HepG2 (cell line): ENCODE measurements around the gene AGAP3. TPM values are rescaled to one million over a fixed set of nuclear protein-coding genes. Genes with fewer than 3 reads are reported as not detected.

ENCODE experiments used
- ARID4A ChIP-seq: sonication (generic); formaldehyde crosslinking; IDR thresholded peaks from 2 replicates; pipeline ENCODE4 v1.5.0; 2020; ENCODE audit warnings: mild to moderate bottlenecking, missing genetic modification reagents, borderline replicate concordance
- ARID5B ChIP-seq: IDR thresholded peaks from 2 replicates; pipeline ENCODE4 v1.4.0; 2020; ENCODE audit warnings: mild to moderate bottlenecking, missing genetic modification reagents
- HMGXB4 ChIP-seq, 2 experiments: sonication (generic) in 1 of 2; formaldehyde crosslinking in 1 of 2; IDR thresholded peaks; 2 replicates each; pipeline versions ENCODE4 v1.4.0 to v1.6.1; 2018 to 2020; ENCODE audit warnings: missing genetic modification reagents in 2 of 2, borderline replicate concordance in 1 of 2, low read depth in 1 of 2, mild to moderate bottlenecking in 1 of 2, missing biosample characterization in 1 of 2
- MLXIP ChIP-seq: sonication (generic); formaldehyde crosslinking; IDR thresholded peaks from 2 replicates; pipeline ENCODE4 v1.9.0; 2021; ENCODE audit warnings: missing genetic modification reagents, borderline replicate concordance
- SAP130 ChIP-seq: IDR thresholded peaks from 2 replicates; pipeline ENCODE4 v1.6.1; 2016; ENCODE audit warnings: low read depth
- STAG1 ChIP-seq: sonication (generic); formaldehyde crosslinking; IDR thresholded peaks from 2 replicates; pipeline ENCODE4 v1.4.0; 2020; ENCODE audit warnings: missing genetic modification reagents
- YY1 ChIP-seq: IDR thresholded peaks from 2 replicates; pipeline ENCODE4 v1.6.1; 2011; ENCODE audit warnings: low read length, low read depth, moderate library complexity, mild to moderate bottlenecking; ENCODE audit not compliant: insufficient read depth, insufficient replicate concordance
- ZBTB4 ChIP-seq: sonication (generic); formaldehyde crosslinking; IDR thresholded peaks from 2 replicates; pipeline ENCODE4 v1.4.0; 2020; ENCODE audit warnings: missing genetic modification reagents, mild to moderate bottlenecking, borderline replicate concordance
- ZNF580 ChIP-seq: IDR thresholded peaks from 2 replicates; pipeline ENCODE4 v1.6.1; 2016; ENCODE audit warnings: low read depth, borderline replicate concordance
- polyA plus RNA-seq, 8 experiments: library from polyadenylated mRNA; depleted of rRNA in 3 of 8; stranded (reverse) in 7 of 8; unstranded in 1 of 8; fragments of >200 nt; fragmentation: Illumina TruSeq in 4 of 8; extraction: Trizol in 4 of 8; gene quantifications; 2 replicates each; pipeline versions ENCODE4 v1.2.1 to v1.2.3, GENCODE V29; 2011 to 2016; ENCODE audit warnings: low read depth in 4 of 8, missing spikeins in 1 of 8, mixed read lengths in 1 of 8; ENCODE audit not compliant: insufficient read depth in 1 of 8
- total RNA-seq, 5 experiments: library from RNA; depleted of rRNA; stranded (reverse); fragments of >200 nt; fragmentation: Illumina TruSeq; extraction: Trizol; gene quantifications; 2 replicates each; pipeline ENCODE4 v1.2.3, GENCODE V29; 2016; ENCODE audit warnings: low read depth in 1 of 5

Gene AGAP3
- total and polyA plus RNA-seq, 2 of the 13 experiments (the other 11 are each of a cell fraction or from before 2014, with no cell fraction given) = 31.3 to 61.4 TPM

- TF ChIP-seq SAP130 (CRISPR knock-in tag) (peak; percentile 22; the same call in 1 of the 2 replicates), ZNF580 (CRISPR knock-in tag) (peak; percentile 24; the same call in 1 of the 2 replicates), ARID4A (CRISPR knock-in tag) (no peak), YY1 (peak; percentile 43), MLXIP (no peak), ZBTB4 (CRISPR knock-in tag) (peak; percentile 74), ARID5B (0 out of 2 replicates have a peak, but pooled peaks have one; percentile 13), STAG1 (CRISPR knock-in tag) (peak; percentile 86), HMGXB4 (CRISPR knock-in tag; IDR thresholded peaks at IDR 0.05; ENCODE audit: borderline replicate concordance in 1 of 2, low read depth in 1 of 2) (peak in 1 of 2 experiments; percentile 53; a peak in 3 of 4 replicates)
Measured at GRCh38 chr7:151123822-151124464, 37.7 kb downstream of the AGAP3 start (continued).
